ENCODE measurements around the gene MICALL2.

DNA sequence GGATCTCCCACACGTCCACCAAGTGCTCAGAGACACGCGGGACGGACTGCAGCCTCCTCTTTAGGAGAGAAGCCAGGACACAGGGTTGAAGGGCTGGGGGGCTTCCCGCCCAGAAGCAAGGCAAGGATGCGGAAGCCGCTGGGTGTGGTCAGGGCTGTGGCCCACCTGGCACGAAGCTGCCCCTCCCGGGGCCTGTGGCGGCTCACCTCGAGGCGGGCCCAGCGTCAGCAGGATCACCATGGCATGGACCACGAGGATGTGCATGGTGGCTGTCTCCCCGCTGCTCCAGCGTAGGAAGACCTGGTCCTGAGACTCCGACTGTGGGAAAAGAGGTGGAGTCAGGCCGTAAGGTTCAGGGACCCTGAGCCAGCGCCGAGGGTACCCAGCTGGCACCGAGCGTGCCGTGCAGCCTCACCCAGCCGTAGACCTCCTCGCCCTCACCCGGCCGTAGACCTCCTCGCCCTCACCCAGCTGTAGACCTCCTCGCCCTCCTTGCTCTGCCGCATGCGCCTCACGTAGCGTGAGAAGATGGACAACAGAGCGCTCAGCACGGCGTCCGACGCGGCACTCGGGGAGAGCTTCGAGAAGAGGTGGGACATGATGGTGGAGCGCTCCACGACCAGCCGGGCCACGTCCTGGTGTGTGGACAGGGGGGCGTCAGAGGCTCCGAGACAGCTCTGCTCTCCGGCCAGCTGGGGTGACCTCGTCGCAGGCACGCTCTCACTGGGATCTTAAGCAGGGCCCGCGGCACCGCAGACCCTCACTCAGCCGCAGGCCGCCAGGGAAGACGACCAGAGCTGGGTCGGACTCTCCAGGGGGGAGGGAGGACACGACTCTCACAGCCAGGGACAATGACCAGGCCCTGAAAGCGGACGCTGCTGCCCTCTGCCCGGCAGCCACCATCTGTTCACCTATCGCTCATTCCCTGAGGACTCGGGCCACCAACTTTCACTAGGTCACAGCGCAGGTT lies 24.6 kb upstream of the MICALL2 start:
- TF ChIP-seq, protein P1, sequence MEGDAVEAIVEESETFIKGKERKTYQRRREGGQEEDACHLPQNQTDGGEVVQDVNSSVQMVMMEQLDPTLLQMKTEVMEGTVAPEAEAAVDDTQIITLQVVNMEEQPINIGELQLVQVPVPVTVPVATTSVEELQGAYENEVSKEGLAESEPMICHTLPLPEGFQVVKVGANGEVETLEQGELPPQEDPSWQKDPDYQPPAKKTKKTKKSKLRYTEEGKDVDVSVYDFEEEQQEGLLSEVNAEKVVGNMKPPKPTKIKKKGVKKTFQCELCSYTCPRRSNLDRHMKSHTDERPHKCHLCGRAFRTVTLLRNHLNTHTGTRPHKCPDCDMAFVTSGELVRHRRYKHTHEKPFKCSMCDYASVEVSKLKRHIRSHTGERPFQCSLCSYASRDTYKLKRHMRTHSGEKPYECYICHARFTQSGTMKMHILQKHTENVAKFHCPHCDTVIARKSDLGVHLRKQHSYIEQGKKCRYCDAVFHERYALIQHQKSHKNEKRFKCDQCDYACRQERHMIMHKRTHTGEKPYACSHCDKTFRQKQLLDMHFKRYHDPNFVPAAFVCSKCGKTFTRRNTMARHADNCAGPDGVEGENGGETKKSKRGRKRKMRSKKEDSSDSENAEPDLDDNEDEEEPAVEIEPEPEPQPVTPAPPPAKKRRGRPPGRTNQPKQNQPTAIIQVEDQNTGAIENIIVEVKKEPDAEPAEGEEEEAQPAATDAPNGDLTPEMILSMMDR (IDR thresholded peaks at IDR 0.05): no peak
- no peak for TF ChIP-seq POLR2A (IDR thresholded peaks at IDR 0.05)

Data from testis (tissue), 2 donors.